Inflammatory macrophage treated with lipopolysaccharide for 1 hour (primary cell): ENCODE results near the gene RGL3.
A peak's percentile ranks its signal among the peaks of the same experiment; 100 is the strongest.
"Not testable (repeated sequence)": the region's sequence is repeated elsewhere in the genome, so short reads cannot be mapped to it uniquely, and the experiment has no call there.

Experiments
- DNase-seq, 2 donors: peaks; one replicate each; pipeline ENCODE4 v3.0.0-alpha.2; 2020 to 2022

Gene RGL3

DNA sequence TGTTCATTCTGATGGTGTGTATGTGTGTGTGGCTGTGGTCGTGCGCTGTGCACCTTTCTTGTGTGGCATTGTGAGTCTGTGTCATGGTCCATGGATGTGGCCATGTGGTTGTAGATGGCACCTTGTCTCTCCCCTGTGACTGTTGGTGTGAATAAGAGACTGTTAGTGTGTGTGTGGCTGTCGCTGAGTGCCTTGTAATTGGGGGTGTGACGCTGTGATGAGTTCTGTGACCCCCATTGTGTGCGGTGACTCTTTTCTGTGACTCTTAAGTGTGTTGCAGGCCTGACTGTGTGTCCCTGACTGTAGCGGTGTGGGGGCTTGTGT, 63.1 kb downstream of the RGL3 start:
- no peak for DNase-seq

DNA sequence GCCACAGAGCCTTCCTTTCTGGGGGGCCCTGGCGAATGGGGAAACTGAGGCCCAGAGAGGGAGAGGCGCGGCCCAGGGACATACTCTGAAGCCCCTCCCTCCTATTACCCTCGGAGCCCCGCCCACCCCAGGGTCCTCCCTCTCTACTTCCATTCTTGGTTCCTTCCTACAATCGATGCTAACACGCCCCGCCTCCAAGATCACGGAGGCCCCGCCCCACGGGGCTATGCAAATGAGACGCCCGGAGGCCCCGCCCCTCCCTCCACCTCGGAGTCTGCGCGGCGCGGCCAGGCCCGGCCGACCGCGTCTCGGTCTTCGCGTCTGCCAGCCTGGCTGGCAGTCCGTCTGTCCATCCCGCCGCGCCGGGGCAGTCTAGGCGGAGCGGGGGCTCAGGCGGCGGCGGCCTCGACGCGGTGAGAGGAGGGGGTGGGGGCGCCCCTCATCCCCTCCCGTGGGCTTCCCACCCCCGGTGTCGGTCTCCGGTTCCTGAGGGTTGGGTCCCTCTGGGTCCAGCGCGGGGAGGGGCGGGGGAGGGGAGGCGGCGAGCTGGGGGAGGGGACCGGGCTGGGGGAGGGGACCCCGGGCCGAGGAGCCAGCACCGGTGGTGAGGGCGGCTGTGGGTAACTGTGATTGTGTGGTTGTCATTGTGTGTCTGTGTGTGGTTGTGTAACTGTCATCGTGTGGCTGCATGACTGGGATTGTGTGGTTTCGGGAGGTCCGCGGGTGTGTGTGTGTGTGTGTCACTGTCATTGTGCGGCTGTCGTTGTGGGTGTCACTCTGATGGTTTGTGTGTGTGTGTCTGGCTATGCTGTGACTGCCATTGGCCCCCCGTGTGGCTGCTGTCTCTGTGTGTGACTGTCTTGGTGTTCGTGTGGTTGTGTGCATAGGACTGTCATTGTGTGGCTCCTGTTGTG, 63.7 kb downstream of the RGL3 start, which contains the start of gene PLPPR2:
Gene PLPPR2 (plus strand): TSS at position 273 of the 914 bp plus-strand sequence. CDS start 2,242 bp downstream, outside the sequence.
- DNase-seq = peak; percentile 86 to 97

DNA sequence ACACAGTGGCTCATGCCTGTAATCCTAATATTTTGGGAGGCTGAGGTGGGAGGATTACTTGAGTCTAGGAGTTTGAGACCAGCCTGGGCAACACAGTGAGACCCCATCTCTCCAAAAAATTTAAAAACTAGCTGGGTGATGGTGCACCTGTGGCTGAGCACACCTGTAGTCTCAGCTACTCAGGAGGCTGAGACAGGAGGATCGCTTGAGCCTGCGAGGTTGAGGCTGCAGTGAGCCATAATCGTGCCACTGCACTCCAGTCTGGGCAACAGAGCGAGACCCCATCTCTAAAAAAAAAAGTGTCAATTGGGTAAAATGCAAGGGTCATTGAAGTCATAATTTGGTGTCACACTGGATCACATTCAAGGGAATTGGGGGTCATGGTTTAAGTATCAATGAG, 65.0 kb downstream of the RGL3 start:
- DNase-seq = not testable (repeated sequence)

DNA sequence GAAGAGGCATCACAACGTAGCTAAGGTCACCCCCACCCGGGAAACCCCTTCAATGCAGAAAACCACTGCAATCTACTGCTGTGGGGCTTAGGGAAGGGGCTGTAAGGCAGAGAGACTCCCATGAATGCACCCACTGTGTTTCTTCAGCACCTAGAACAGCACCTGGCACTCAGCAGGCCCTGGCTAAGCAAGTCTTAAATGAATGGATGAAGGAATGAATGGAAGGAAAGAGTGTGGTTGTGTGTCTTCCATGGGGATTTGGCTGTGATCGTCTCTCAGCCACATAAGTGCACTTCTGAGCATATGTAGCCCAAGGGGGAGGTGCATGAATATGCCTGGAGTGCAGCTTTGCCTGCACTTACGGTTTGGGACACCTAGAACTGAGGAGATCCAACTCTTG, 69.9 kb downstream of the RGL3 start:
- no peak for DNase-seq

DNA sequence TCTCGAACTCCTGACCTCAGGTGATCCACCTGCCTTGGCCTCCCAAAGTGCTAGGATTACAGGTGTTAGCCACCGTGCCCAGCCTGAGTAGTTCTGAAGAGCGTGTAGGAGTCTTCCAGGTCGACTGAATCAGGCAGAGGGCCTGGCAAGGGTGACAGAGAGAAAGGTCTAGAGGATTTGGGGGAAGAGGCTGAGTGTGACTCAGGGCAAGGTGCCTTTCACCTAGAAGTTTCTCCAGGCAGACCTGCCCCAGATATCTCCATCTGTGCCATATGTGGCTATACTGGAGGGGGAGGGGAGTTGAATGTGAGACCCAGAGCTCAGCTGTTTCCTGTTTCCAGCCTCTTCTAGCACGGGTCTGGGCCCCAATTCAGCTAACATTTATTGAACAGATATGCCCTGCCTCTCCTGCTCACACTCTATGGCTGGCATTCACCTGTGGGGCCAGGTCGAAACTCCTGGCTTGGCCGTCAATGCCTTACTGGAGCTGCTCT, 71.5 kb downstream of the RGL3 start:
- no peak for DNase-seq

DNA sequence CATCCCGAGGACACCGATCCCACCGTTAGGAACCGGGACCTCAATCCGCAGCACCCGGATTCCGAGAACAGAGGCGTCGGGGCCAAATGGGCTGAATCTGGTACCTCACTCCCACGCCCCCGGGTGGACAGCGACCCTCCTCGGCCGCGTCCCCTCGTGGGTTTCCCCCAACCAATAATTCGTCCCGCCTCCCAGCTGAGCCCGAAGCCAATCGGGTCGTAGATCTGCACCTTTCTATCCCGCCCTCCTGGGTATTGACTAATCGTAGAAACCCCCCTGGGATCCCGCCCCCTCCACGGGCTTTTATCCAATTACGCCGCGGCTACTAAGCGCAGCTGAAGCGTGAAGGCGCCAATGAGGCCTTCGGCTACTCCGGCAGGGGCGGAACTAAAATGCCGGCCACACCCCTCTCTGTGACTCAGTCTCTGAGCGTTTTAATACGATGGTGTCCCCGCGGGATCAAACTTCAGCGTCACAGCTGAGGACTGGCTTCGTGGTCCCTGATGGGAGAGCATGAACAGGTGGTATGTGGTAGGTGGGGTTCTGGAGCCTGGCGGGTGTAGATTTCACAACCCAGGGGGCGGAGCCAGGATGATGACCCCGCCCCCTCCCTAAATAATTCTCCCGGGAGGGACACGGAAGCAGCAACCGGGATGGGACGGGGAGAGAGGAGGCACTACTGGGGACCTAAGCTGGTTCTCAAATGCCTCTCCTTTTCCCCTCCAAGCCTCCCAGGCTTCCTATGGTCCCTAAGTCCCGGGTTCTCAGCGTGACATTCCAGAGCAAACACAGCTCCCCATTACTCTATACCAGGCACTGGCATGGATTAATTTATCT, 72.8 kb downstream of the RGL3 start, which contains the start of the genes CCDC159 and TMEM205:
Gene CCDC159 (plus strand): TSS at position 416 of the 837 bp plus-strand sequence. CDS start 88 bp downstream, at position 504.
Gene TMEM205 (minus strand): TSS at position 165 of the 837 bp plus-strand sequence. CDS start 649 bp downstream, outside the sequence.
- DNase-seq = peak; percentile 99

DNA sequence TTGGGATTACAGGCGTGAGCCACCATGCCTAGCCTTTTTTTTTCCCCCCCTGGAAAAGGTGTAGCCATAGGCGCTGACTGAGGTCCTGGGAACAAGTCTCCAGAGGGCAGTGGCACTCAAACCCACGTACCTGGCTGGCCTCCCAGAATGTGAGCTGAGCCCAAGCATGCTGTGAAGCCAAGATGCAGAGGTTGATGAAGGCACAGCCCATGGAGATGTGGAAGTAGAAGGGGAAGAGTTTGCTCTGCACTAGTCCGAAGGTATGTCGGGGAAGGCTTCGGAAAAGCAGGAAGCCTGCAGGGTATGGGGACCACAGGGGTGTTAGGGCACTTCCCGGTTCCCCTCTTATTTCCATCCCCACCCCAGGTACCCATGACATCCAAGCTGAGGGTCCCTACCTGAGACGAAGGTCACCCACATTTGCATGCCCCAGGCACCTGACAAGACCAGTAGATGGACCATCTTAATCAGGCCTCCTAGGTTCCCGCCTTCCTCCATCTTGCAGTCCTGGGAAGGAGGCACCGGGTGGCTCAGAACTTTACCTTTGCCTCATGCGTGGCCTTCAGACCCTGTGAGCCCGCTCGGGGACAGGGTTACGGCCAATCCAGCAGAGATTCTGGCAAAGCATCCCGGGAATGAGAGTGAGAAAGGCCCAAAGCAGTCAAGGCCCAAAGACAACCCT, 73.9 kb downstream of the RGL3 start:
- no peak for DNase-seq
